H1 (cell line): Measurements from ENCODE around the gene HRH1. TPM values are rescaled to one million over a fixed set of nuclear protein-coding genes. Genes with fewer than 3 reads are reported as not detected.

ENCODE experiments used
- CTCF ChIA-PET: fragments of 300-600 bp; sonication (Branson Sonifier 250); formaldehyde crosslinking; loops from one replicate; lab custom pipeline; 2021; ENCODE audit not compliant: partially characterized antibody; lab: Charles Lee
- POLR2A ChIA-PET: fragments of 300-600 bp; sonication (Branson Sonifier 250); formaldehyde crosslinking; loops from one replicate; lab custom pipeline; 2021; ENCODE audit warnings: inconsistent platforms; ENCODE audit not compliant: partially characterized antibody; lab: Charles Lee
- DNase-seq, 2 experiments: peaks; one replicate each; pipeline versions ENCODE4 v3.0.0 to v3.0.0-alpha.2; 2010 to 2022; ENCODE audit warnings: low spot score in 2 of 2, low read depth in 1 of 2, mixed read lengths in 1 of 2
- FAIRE-seq: peaks from 2 replicates; lab custom pipeline; 2011; peaks lifted over from hg19 to GRCh38; lab: Jason Lieb, UNC
- H2AFZ ChIP-seq: 2 replicates; pipeline ENCODE4 v1.8.1; 2012; ENCODE audit warnings: low read length, inconsistent platforms
- H2AK5ac ChIP-seq: 2 replicates; pipeline ENCODE4 v1.6.1; 2013; ENCODE audit warnings: low read depth, low read length
- H2BK120ac ChIP-seq: replicated peaks from 2 replicates; pipeline ENCODE3; 2013; ENCODE audit warnings: low read depth, low read length, inconsistent platforms
- H2BK12ac ChIP-seq: 2 replicates; pipeline ENCODE4 v1.6.1; 2013; ENCODE audit warnings: low read depth, low read length
- H2BK15ac ChIP-seq: 2 replicates; pipeline ENCODE4 v1.6.1; 2013; ENCODE audit warnings: low read length
- H2BK20ac ChIP-seq: 2 replicates; pipeline ENCODE4 v1.6.1; 2013; ENCODE audit warnings: low read length
- H2BK5ac ChIP-seq: 2 replicates; pipeline ENCODE4 v1.6.1; 2013; ENCODE audit warnings: low read depth, low read length
- H3K14ac ChIP-seq: 2 replicates; pipeline ENCODE4 v1.6.1; 2013; ENCODE audit warnings: inconsistent platforms; ENCODE audit not compliant: insufficient read length
- H3K18ac ChIP-seq: 2 replicates; pipeline ENCODE4 v1.6.1; 2013; ENCODE audit warnings: low read length; ENCODE audit errors: extremely low read depth
- H3K23ac ChIP-seq: 2 replicates; pipeline ENCODE4 v1.6.1; 2013; ENCODE audit warnings: inconsistent platforms; ENCODE audit not compliant: insufficient read length
- H3K23me2 ChIP-seq: 2 replicates; pipeline ENCODE4 v1.6.1; 2013; ENCODE audit warnings: low read depth, low read length
- H3K27ac ChIP-seq: 2 replicates; pipeline ENCODE4 v1.6.1; 2011; ENCODE audit warnings: low read depth, low read length, inconsistent platforms
- H3K27me3 ChIP-seq, 4 experiments: replicated peaks in 1 of 4; 1 replicate in 1 of 4; 2 replicates in 3 of 4; pipeline versions ENCODE4 v1.6.1 to v1.8.1; 2011 to 2013; ENCODE audit warnings: low read length in 3 of 4, mild to moderate bottlenecking in 3 of 4, inconsistent platforms in 2 of 4, mixed read lengths in 2 of 4, moderate library complexity in 1 of 4; ENCODE audit not compliant: control insufficient read depth in 3 of 4, insufficient read depth in 3 of 4; ENCODE audit errors: extremely low read depth in 1 of 4
- H3K36me3 ChIP-seq, 4 experiments: 2 replicates each; pipeline versions ENCODE4 v1.6.1 to v1.8.1; 2011 to 2013; ENCODE audit warnings: mild to moderate bottlenecking in 4 of 4, low read length in 3 of 4, moderate library complexity in 2 of 4, control low read depth in 1 of 4, inconsistent platforms in 1 of 4; ENCODE audit not compliant: insufficient read depth in 4 of 4, control insufficient read depth in 2 of 4
- H3K4ac ChIP-seq: replicated peaks from 2 replicates; pipeline ENCODE3; 2013; ENCODE audit warnings: low read length, low read depth, mixed read lengths, inconsistent platforms; ENCODE audit not compliant: insufficient read length
- H3K4me1 ChIP-seq, 4 experiments: replicated peaks in 1 of 4; 1 replicate in 1 of 4; 2 replicates in 3 of 4; pipeline versions ENCODE4 v1.6.1 to v1.8.1; 2011 to 2013; ENCODE audit warnings: low read length in 3 of 4, inconsistent platforms in 2 of 4, mixed read lengths in 1 of 4; ENCODE audit not compliant: insufficient read depth in 4 of 4, control insufficient read depth in 3 of 4
- H3K4me2 ChIP-seq, 2 experiments: 2 replicates each; pipeline versions ENCODE4 v1.6.1 to v1.8.1; 2011 to 2013; ENCODE audit warnings: low read depth in 2 of 2, low read length in 2 of 2, control low read depth in 1 of 2, inconsistent platforms in 1 of 2, mild to moderate bottlenecking in 1 of 2; ENCODE audit not compliant: insufficient read depth in 1 of 2
- H3K4me3 ChIP-seq, 4 experiments: fragments of 200-600, 300-600 bp in 1 of 4; sonication (generic), shearing (Covaris generic), sonication (Bioruptor Twin) in 1 of 4; 2 replicates each; pipeline versions ENCODE4 v1.5.1 to v1.8.1; 2011 to 2016; ENCODE audit warnings: low read length in 4 of 4, low read depth in 3 of 4, control low read depth in 2 of 4, inconsistent platforms in 2 of 4, mild to moderate bottlenecking in 2 of 4, mixed read lengths in 1 of 4, moderate library complexity in 1 of 4; ENCODE audit not compliant: insufficient read depth in 2 of 4; ENCODE audit errors: extremely low read depth in 1 of 4
- H3K56ac ChIP-seq: replicated peaks from 2 replicates; pipeline ENCODE3; 2013; ENCODE audit warnings: low read depth, mild to moderate bottlenecking, mixed read lengths, low read length, inconsistent platforms; ENCODE audit not compliant: insufficient read length
- H3K79me1 ChIP-seq: 2 replicates; pipeline ENCODE4 v1.6.1; 2013; ENCODE audit warnings: low read depth, low read length, control low read depth
- H3K79me2 ChIP-seq, 2 experiments: 2 replicates each; pipeline versions ENCODE4 v1.6.1 to v1.8.1; 2012 to 2013; ENCODE audit warnings: low read length in 2 of 2, mild to moderate bottlenecking in 2 of 2, inconsistent platforms in 1 of 2; ENCODE audit not compliant: insufficient read depth in 2 of 2, control insufficient read depth in 1 of 2
- H3K9ac ChIP-seq, 4 experiments: replicated peaks in 1 of 4; 1 replicate in 1 of 4; 2 replicates in 3 of 4; pipeline versions ENCODE4 v1.6.1 to v1.8.1; 2011 to 2013; ENCODE audit warnings: low read depth in 3 of 4, low read length in 3 of 4, control low read depth in 2 of 4, mild to moderate bottlenecking in 2 of 4, moderate library complexity in 2 of 4, inconsistent platforms in 1 of 4; ENCODE audit errors: extremely low read depth in 1 of 4
- H3K9me3 ChIP-seq, 2 experiments: 2 replicates each; pipeline versions ENCODE4 v1.6.1 to v1.8.1; 2012 to 2013; ENCODE audit warnings: mild to moderate bottlenecking in 2 of 2, moderate library complexity in 2 of 2, control low read depth in 1 of 2, inconsistent platforms in 1 of 2, low read depth in 1 of 2, low read length in 1 of 2, mixed read lengths in 1 of 2; ENCODE audit not compliant: insufficient read depth in 2 of 2
- H4K20me1 ChIP-seq, 2 experiments: replicated peaks in 1 of 2; 2 replicates each; pipeline versions ENCODE3 to v1.8.1; 2011 to 2013; ENCODE audit warnings: inconsistent platforms in 2 of 2, low read length in 2 of 2, mild to moderate bottlenecking in 1 of 2; ENCODE audit not compliant: insufficient read depth in 2 of 2, control insufficient read depth in 1 of 2
- H4K5ac ChIP-seq: 2 replicates; pipeline ENCODE4 v1.6.1; 2013; ENCODE audit warnings: low read length, low read depth, mixed read lengths, inconsistent platforms; ENCODE audit not compliant: insufficient read length
- H4K8ac ChIP-seq: 2 replicates; pipeline ENCODE4 v1.8.0; 2013; ENCODE audit warnings: mild to moderate bottlenecking, moderate library complexity, low read length, inconsistent platforms; ENCODE audit not compliant: insufficient read depth; ENCODE audit errors: extremely low read depth
- H4K91ac ChIP-seq: replicated peaks from 2 replicates; pipeline ENCODE3; 2013; ENCODE audit warnings: low read length, mixed read lengths, inconsistent platforms; ENCODE audit not compliant: insufficient read length
- ASH2L ChIP-seq: fragments of 200-600, 300-600 bp; sonication (generic); IDR thresholded peaks from one replicate; pipeline ENCODE4 v1.7.1; 2017; ENCODE audit warnings: low read length
- CEBPB ChIP-seq: IDR thresholded peaks from 2 replicates; pipeline ENCODE4 v1.6.1; 2012; ENCODE audit warnings: low read depth, low read length
- CTBP2 ChIP-seq: IDR thresholded peaks from 2 replicates; pipeline ENCODE4 v1.7.0; 2011; ENCODE audit warnings: borderline replicate concordance, mild to moderate bottlenecking, moderate library complexity, mixed read lengths, low read length; ENCODE audit not compliant: insufficient read depth, insufficient read length
- HDAC6 ChIP-seq: IDR thresholded peaks from one replicate; pipeline ENCODE4 v1.7.1; 2012; ENCODE audit warnings: low read depth, mild to moderate bottlenecking, inconsistent platforms, low read length, moderate library complexity
- KDM4A ChIP-seq: IDR thresholded peaks from one replicate; pipeline ENCODE4 v1.7.1; 2012; ENCODE audit warnings: low read depth, mild to moderate bottlenecking, moderate library complexity, low read length, inconsistent platforms; ENCODE audit not compliant: severe bottlenecking
- PHF8 ChIP-seq: fragments of 200-600 bp; sonication (generic); conservative IDR thresholded peaks from 2 replicates; pipeline ENCODE4 v1.7.1; 2012; ENCODE audit warnings: low read depth, mild to moderate bottlenecking, inconsistent platforms, low read length, moderate library complexity
- RBBP5 ChIP-seq: IDR thresholded peaks from 2 replicates; pipeline ENCODE4 v1.7.1; 2012; ENCODE audit warnings: low read depth, mild to moderate bottlenecking, inconsistent platforms, low read length, moderate library complexity, borderline replicate concordance
- SAP30 ChIP-seq: fragments of 300-600 bp; sonication (generic); IDR thresholded peaks from 2 replicates; pipeline ENCODE4 v1.7.1; 2012; ENCODE audit warnings: low read length, moderate library complexity, mild to moderate bottlenecking, inconsistent platforms; ENCODE audit not compliant: insufficient read depth, insufficient replicate concordance
- SP4 ChIP-seq: IDR thresholded peaks from 2 replicates; pipeline ENCODE4 v1.6.1; 2012; ENCODE audit warnings: low read length, inconsistent platforms
- SRF ChIP-seq: IDR thresholded peaks from 2 replicates; pipeline ENCODE4 v1.6.1; 2011; ENCODE audit warnings: mild to moderate bottlenecking, low read depth, low read length, moderate library complexity
- WGBS, 2 experiments: shearing (Covaris generic) in 1 of 2; methylation state at CpG; one replicate each; pipeline versions ENCODE4 v1.1.6 to v1.1.7; 2013 to 2015; ENCODE audit warnings: low lambda C conversion rate in 2 of 2, mixed read lengths in 2 of 2, inconsistent platforms in 1 of 2, low coverage in 1 of 2, missing lambda C conversion rate in 1 of 2; ENCODE audit not compliant: insufficient replicate concordance in 2 of 2, insufficient coverage in 1 of 2, insufficient read length in 1 of 2; ENCODE audit errors: extremely low coverage in 1 of 2, missing lambda C conversion rate in 1 of 2; 5-methylcytosine and 5-hydroxymethylcytosine counted together
- polyA plus RNA-seq, 7 experiments: library from polyadenylated mRNA; depleted of rRNA in 3 of 7; stranded (reverse) in 5 of 7; unstranded in 2 of 7; fragments of >200 nt in 5 of 7; fragments of 200-250 nt in 2 of 7; gene quantifications; 1 replicate in 5 of 7; 2 replicates in 1 of 7; 4 replicates in 1 of 7; pipeline versions ENCODE4 v1.2.1 to v1.2.3, GENCODE V29; 2011 to 2013; ENCODE audit warnings: missing spikeins in 2 of 7, mixed read lengths in 2 of 7
- total RNA-seq: library from RNA; stranded (reverse); fragmentation: NEBNext Ultra II Directional; extraction: Animal tissue kit (Norgen Biotek cat#: 25700); gene quantifications from 2 replicates; pipeline ENCODE4 v1.2.1, GENCODE V29; 2021
- TF ChIP-seq, protein P1 (sequence below), 3 experiments: IDR thresholded peaks; 1 replicate in 2 of 3; 2 replicates in 1 of 3; pipeline versions ENCODE4 v1.5.1 to v1.6.1; 2011; ENCODE audit warnings: low read length in 3 of 3, mild to moderate bottlenecking in 3 of 3, inconsistent platforms in 2 of 3, low read depth in 1 of 3, moderate library complexity in 1 of 3; ENCODE audit not compliant: insufficient read depth in 1 of 3; ENCODE audit errors: control extremely low read depth in 1 of 3

Gene HRH1
- total and polyA plus RNA-seq, 2 of the 8 experiments (the other 6 are each of a cell fraction or from before 2014, with no cell fraction given), result 0.11 TPM; not detected in 1

DNA sequence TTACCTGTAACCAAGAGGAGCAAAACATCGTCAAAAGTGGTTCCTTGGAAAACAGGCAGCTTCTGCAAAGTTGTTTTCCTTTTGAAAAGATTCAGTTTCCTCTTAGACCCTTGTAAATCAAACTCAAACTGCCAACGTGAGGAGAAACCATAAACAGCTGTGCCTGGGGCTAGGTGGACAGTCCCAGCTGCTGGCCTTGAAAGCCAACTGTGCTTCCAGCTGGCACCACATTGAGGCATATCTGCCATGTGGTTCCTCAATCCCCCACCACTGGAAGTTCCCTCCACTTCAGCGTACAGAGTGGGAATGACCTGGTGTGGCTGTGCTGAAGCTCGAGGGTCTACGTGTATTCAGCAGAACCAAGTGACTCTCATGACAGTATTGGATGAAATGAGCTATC lies 40.9 kb downstream of the HRH1 start:
- Histone ChIP-seq H3K79me1 (no peaks in the 10 kb centered on the region), H3K27me3 (no peaks in the 10 kb centered on the region; a peak in 1 of 7 replicates), H2BK20ac (no peak overlapping the region), H3K23me2 (no peaks in the 10 kb centered on the region), H2BK5ac (no peak overlapping the region), H2BK15ac (no peak overlapping the region; the same call in 1 of the 2 replicates), H2AFZ (no peak overlapping the region), H4K91ac (no peak overlapping the region), H3K56ac (no peak overlapping the region), H3K23ac (no peak overlapping the region), H2BK120ac (no peak overlapping the region), H3K9me3 (no peaks in the 10 kb centered on the region), H3K4me2 (no peak overlapping the region), H2BK12ac (no peak overlapping the region), H4K20me1 (peaks cover 0 to 1% of the 10 kb centered on the region in 2 experiments), H3K9ac (no peak overlapping the region), H3K27ac (no peak overlapping the region), H2AK5ac (no peak overlapping the region), H3K79me2 (no peaks in the 10 kb centered on the region), H3K4ac (peak overlapping the region; percentile 49), H3K36me3 (no peaks in the 10 kb centered on the region), H3K4me3 (no peak overlapping the region), H3K18ac (no peak overlapping the region), H4K5ac (no peak overlapping the region), H3K4me1 (peaks cover 0 to 2% (median 0%) of the 10 kb centered on the region in 4 experiments; a peak in 2 of 7 replicates), H4K8ac (no peak overlapping the region), H3K14ac (no peak overlapping the region)
- FAIRE-seq, result no peak
- POLR2A ChIA-PET, result interaction anchor here (2.7 kb wide), 1 partner anchor 10 kb away, joined by 8 read pairs; no protein-coding TSS in a partner anchor
- no peak for DNase-seq
- WGBS, 2 experiments, result 89% methylated on average over 5 of the region's 5 CpGs; no CpG with 5 or more reads in 1 of the 2 experiments
- CTCF ChIA-PET, result interaction anchor here (0.6 to 2.3 kb wide), 12 partner anchors 8 to 422 kb away, joined by 3 to 20 read pairs (median 3); no protein-coding TSS in a partner anchor
- no peak for TF ChIP-seq SAP30
- TF ChIP-seq CTBP2, result no peak
- TF ChIP-seq RBBP5, result no peak
- no peak for TF ChIP-seq HDAC6
- no peak for TF ChIP-seq PHF8
- TF ChIP-seq, protein P1, sequence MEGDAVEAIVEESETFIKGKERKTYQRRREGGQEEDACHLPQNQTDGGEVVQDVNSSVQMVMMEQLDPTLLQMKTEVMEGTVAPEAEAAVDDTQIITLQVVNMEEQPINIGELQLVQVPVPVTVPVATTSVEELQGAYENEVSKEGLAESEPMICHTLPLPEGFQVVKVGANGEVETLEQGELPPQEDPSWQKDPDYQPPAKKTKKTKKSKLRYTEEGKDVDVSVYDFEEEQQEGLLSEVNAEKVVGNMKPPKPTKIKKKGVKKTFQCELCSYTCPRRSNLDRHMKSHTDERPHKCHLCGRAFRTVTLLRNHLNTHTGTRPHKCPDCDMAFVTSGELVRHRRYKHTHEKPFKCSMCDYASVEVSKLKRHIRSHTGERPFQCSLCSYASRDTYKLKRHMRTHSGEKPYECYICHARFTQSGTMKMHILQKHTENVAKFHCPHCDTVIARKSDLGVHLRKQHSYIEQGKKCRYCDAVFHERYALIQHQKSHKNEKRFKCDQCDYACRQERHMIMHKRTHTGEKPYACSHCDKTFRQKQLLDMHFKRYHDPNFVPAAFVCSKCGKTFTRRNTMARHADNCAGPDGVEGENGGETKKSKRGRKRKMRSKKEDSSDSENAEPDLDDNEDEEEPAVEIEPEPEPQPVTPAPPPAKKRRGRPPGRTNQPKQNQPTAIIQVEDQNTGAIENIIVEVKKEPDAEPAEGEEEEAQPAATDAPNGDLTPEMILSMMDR (IDR thresholded peaks at IDR 0.05; ENCODE audit: control extremely low read depth in 1 of 3, insufficient read depth in 1 of 3, low read depth in 1 of 3, low read length in 3 of 3), result no peak
- no peak for TF ChIP-seq KDM4A
- no peak for TF ChIP-seq SRF
- TF ChIP-seq ASH2L, result no peak
- TF ChIP-seq CEBPB, result no peak
- TF ChIP-seq SP4, result no peak
